Activated naive CD4-positive, alpha-beta T cell treated with anti-CD3 and anti-CD28 coated beads, Interleukin-2, amount 50 U/mL, for 16 hours (primary cell): Measurements from ENCODE around the gene KLHL7.
"Not testable (repeated sequence)": the region's sequence is repeated elsewhere in the genome, so short reads cannot be mapped to it uniquely, and the experiment has no call there.

ENCODE experiments used
- DNase-seq: peaks from one replicate; pipeline ENCODE4 v3.0.0-alpha.2; 2020

KLHL7 gene

GRCh38 chr7:23183279-23184012 is 77.9 kb downstream of the KLHL7 start:
- DNase-seq, result no peak

- DNase-seq, result no peak
Measured at GRCh38 chr7:23184291-23184690, 78.7 kb downstream of the KLHL7 start.

GRCh38 chr7:23184709-23185359 is 79.2 kb downstream of the KLHL7 start:
- DNase-seq, result no peak

- DNase-seq, result no peak
Measured at GRCh38 chr7:23185980-23186379, 80.4 kb downstream of the KLHL7 start.

- DNase-seq, result no peak
Measured at GRCh38 chr7:23191022-23191421, 85.4 kb downstream of the KLHL7 start.

GRCh38 chr7:23193650-23194227 is 88.2 kb downstream of the KLHL7 start:
- not testable (repeated sequence) for DNase-seq

GRCh38 chr7:23196306-23196705 is 90.7 kb downstream of the KLHL7 start:
- no peak for DNase-seq

- not testable (repeated sequence) for DNase-seq
Measured at GRCh38 chr7:23197745-23198144, 92.2 kb downstream of the KLHL7 start.

- no peak for DNase-seq
Measured at GRCh38 chr7:23200331-23200730, 94.7 kb downstream of the KLHL7 start.

- no peak for DNase-seq
Measured at GRCh38 chr7:23204241-23204640, 98.7 kb downstream of the KLHL7 start.

- DNase-seq, result no peak
Measured at GRCh38 chr7:23205577-23205908, 100.0 kb downstream of the KLHL7 start.

- no peak for DNase-seq
Measured at GRCh38 chr7:23205909-23206767, 100.6 kb downstream of the KLHL7 start.

- no peak for DNase-seq
Measured at GRCh38 chr7:23207021-23207420, 101.4 kb downstream of the KLHL7 start.

GRCh38 chr7:23207884-23208283 is 102.3 kb downstream of the KLHL7 start:
- no peak for DNase-seq

GRCh38 chr7:23208316-23208715 is 102.7 kb downstream of the KLHL7 start:
- no peak for DNase-seq

GRCh38 chr7:23210506-23210905 is 104.9 kb downstream of the KLHL7 start:
- DNase-seq, result no peak

- no peak for DNase-seq
Measured at GRCh38 chr7:23211589-23211988, 106.0 kb downstream of the KLHL7 start.

- DNase-seq, result no peak
Measured at GRCh38 chr7:23212395-23212794, 106.8 kb downstream of the KLHL7 start.

- no peak for DNase-seq
Measured at GRCh38 chr7:23212841-23213240, 107.3 kb downstream of the KLHL7 start.

- no peak for DNase-seq
Measured at GRCh38 chr7:23213755-23214154, 108.2 kb downstream of the KLHL7 start.

GRCh38 chr7:23214423-23214822 is 108.8 kb downstream of the KLHL7 start:
- no peak for DNase-seq

- DNase-seq, result no peak
Measured at GRCh38 chr7:23214938-23215337, 109.4 kb downstream of the KLHL7 start.

GRCh38 chr7:23216021-23216420 is 110.4 kb downstream of the KLHL7 start:
- DNase-seq, result no peak
